ENCODE measurements around the gene ZBTB42.

Gene ZBTB42

DNA sequence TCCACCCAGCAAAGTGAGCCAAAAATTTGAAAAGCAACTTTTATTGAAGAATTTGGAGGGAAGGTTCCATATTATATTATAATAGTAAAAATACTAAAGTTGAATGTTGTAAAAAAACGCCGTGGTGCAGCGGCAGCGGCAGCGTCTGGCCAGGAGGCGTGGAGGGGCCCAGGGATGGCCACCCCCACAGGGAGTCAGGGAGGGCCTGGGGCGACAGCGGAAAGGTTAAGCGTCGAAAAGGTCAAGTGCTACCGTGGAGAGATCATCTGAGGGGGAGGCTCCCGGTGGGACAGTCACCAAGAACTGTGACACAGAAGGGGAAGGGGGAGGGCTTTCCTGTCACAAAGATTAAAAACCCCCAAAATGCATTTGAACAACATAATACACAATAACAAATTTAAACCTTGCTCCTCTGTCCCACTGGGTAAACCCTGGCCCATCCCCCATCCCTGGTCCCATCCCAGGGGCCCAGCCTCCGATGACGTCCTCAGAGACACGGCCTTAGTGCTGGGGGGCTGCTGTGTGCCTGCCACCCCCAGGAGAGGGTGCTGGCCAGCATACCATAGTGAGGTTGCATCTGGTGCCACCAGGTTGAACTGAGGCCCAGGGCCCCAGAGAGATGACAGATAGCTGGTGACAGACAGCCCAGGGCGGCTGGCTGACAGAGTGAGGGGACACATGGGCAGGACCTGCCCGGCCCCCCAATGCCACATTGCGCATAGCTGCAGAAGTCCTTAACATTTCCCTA is 31.4 kb upstream of the ZBTB42 start:
- DNase-seq (ENCODE audit: low read depth in 2 of 2): no peak

DNA sequence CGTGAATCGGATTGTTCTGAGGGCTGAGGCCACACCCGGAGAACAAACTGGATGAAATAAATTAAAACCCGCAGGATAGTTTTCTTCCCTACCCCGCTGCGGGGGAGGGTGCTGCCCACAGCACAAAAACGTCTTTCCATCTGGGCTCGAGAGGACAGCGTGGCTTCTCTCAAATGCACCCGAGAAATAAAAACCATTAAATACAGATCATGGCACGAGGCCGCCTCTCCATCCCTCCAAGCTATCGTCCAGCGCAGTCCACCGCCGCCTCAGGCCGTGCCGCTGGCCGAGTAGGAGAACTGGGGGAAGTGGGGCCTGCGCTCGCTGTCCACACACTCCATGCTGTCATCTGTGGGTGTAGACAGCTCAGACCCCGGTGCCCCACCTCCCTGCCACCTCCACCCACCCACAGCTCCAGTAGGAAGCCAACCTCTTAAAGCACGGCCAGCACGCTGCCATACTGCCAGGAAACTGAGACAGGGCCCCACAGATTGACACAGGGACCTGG is 30.8 kb upstream of the ZBTB42 start:
- no peak for DNase-seq (ENCODE audit: low read depth in 2 of 2)

- no peak for DNase-seq (ENCODE audit: low read depth in 2 of 2)
Observed at GRCh38 chr14:104770851-104771272, 30.0 kb upstream of the ZBTB42 start.

DNA sequence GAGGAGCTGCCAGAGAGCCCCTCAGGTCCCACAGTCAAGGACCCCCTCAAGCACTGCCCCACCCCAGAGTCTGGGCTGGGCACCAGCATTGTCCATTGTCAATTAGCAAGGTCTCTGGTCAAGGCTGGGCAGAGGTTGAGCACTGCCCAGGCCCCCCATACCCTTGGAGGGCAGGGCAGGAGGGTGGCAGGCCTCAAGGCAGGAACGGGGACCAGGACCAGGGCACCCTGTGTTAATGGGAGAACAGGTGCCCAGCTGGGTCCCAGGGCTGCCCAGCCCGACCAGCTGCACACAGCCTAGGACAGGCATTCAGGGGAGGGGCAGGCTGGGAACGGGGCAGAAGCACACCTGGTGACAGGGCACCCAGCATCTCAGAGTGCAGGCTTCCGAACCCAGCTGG is 29.5 kb upstream of the ZBTB42 start:
- no peak for DNase-seq (ENCODE audit: low read depth in 2 of 2)

GRCh38 chr14:104771918-104772706 is 28.8 kb upstream of the ZBTB42 start:
- DNase-seq (ENCODE audit: low read depth in 2 of 2): no peak

DNA sequence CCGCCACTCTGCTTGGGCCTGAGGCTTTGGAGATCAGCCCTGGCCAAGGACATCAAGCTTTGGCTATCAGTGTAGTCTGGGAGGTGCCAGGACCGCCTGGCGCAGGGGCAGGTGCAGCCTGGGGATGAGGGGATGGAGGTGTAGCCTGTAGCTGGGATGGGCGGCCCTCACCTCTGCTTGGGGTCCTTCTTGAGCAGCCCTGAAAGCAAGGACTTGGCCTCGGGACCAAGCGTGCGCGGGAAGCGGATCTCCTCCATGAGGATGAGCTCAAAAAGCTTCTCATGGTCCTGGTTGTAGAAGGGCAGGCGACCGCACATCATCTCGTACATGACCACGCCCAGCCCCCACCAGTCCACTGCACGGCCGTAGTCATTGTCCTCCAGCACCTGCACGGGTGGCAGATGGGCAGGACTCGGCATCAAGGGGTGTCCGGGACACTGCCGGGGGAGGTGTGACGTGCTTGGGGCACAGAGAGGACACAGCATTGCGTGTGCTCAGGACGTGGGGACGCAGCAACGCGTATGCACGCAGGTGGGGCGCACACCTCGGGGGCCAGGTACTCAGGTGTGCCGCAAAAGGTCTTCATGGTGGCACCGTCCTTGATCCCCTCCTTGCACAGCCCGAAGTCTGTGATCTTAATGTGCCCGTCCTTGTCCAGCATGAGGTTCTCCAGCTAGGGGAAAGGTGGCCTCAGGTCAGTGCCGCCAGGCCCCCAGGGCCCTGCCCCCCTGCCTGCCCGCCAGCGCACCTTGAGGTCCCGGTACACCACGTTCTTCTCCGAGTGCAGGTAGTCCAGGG is 28.0 kb upstream of the ZBTB42 start:
- no peak for DNase-seq (ENCODE audit: low read depth in 2 of 2)

GRCh38 chr14:104773505-104774452 is 27.1 kb upstream of the ZBTB42 start:
- no peak for DNase-seq (ENCODE audit: low read depth in 2 of 2)

- no peak for DNase-seq (ENCODE audit: low read depth in 2 of 2)
Observed at GRCh38 chr14:104774453-104775072, 26.3 kb upstream of the ZBTB42 start.

DNA sequence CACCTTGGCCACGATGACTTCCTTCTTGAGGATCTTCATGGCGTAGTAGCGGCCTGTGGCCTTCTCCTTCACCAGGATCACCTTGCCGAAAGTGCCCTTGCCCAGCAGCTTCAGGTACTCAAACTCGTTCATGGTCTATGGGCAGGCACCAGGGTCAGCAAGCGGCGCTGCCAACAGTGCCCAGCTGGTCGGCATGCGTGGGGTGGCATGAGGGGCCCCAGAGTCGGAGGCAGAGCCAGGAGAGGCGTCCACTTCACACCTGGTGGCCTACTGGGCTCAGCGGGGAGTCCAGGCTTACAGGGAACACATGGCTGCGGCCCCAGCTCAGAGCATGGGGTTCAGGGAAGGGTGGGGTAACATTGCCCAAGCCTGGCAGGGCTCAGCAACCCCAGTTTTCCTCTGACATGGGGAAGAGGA is 25.8 kb upstream of the ZBTB42 start:
- no peak for DNase-seq (ENCODE audit: low read depth in 2 of 2)

DNA sequence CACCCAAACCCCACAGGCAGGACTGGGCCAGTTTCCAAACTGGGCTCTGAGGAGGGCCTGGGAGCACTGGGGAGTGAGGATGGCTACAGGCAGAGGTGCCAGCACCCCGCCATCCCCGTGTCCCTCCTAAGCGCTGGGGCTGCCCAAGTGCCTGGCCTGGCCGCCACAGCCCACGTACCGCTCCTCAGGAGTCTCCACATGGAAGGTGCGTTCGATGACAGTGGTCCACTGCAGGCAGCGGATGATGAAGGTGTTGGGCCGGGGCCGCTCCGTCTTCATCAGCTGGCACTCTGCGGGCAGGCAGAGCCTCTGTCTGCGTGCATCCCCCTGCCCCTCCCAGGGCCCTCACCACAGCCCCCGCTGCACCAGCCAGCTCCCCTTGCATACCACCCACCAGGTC is 24.4 kb upstream of the ZBTB42 start:
- DNase-seq (ENCODE audit: low read depth in 2 of 2): no peak

GRCh38 chr14:104776961-104777807 is 23.7 kb upstream of the ZBTB42 start:
- DNase-seq (ENCODE audit: low read depth in 2 of 2): no peak

- DNase-seq (ENCODE audit: low read depth in 2 of 2): no peak
Observed at GRCh38 chr14:104777808-104778249, 23.1 kb upstream of the ZBTB42 start.

DNA sequence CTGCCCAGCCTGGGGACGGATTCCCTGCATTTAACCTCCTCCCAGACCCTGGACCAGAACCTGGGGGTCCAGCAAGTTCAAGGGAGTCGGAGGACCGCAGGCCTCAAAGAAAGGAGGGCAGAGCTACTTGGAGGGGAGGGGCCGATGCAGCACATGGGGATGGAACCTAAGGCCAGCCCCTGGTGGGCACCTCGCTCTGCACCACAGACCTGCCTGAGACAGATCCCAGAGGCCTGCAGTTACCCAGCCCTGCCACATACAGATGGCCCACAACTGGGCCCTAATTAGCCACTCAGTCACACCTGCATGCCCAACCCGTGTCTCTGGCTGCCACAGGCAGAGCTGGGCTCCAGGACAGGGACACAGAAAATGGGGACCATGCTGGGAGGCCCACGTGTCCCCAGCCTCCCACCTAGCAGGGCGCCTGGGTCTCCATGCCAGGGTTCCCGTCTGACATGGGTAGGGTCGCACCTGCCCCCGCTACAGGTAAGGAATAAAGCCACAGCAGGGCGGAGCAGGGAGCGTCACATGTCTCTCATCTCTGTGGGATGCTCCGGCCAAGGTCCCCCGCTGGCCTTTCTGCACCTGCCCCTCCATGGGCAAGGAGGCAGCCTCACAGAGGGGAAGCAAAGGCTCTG is 22.1 kb upstream of the ZBTB42 start:
- no peak for DNase-seq (ENCODE audit: low read depth in 2 of 2)

DNA sequence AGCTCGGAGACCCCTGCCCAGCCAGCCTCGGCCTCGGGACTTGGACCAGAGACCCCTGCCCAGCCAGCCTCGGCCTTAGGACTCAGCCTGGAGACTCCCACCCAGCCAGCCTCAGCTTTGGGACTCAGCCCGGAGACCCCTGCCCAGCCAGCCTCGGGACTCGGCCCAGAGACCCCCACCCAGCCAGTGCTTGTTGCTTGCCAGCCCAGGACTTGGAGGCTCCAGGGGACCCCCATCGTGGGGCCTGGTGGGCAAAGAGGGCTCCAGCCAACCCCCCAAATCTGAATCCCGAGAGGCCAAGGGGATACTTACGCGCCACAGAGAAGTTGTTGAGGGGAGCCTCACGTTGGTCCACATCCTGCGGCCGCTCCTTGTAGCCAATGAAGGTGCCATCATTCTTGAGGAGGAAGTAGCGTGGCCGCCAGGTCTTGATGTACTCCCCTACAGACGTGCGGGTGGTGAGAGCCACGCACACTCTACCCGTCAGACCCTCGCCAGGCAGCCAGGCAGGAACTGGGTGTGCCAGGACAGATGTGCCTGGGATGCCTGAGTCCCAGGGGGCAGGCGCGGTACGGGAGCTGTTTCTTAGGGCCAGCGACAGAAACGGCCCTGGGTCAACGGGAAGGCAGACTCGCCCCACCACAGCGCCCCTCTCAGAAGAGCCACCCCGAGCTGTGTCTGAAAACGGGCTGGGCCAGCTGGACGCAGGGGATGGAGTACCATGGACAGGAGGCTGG is 21.0 kb upstream of the ZBTB42 start:
- DNase-seq (ENCODE audit: low read depth in 2 of 2): no peak

GRCh38 chr14:104780513-104781030 is 20.3 kb upstream of the ZBTB42 start:
- no peak for DNase-seq (ENCODE audit: low read depth in 2 of 2)

DNA sequence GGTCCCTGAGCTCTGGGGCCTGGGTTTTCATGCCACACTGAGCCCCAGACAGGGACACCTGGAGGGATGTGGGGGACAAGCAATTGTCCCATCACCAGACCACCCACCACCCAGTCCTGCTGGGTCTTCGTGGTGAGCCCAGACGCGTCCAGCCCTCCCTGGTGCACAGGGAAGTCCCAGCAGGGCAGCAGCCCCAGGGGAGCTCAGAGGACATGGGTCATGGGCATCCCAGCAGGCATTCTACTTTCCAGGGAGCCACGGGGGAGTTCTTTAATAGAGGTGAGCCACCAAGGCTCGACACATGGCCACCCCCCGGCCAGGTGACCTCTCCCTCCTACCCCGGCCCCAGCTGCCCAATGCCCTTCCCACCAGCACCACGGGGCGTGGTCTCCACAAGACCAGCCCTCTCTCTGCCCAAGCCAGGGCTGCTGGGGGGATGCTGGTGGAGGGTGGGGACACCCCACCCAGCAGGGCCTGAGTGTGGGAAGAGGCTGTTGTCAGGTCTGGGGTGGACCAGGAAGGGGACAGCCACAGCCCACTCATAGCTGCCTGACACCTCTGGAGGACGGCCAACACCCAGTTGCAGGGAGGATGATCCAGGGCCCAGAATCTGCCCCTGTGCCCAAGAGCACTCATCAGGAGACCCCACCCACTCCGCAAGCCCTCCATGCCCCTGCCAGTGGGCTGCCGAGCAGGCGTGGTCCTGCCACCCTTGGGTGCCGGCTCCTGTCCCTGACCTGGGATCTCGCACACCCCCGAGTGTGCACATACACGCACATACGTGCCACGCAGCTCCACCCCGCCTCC is 19.4 kb upstream of the ZBTB42 start:
- no peak for DNase-seq (ENCODE audit: low read depth in 2 of 2)

DNA sequence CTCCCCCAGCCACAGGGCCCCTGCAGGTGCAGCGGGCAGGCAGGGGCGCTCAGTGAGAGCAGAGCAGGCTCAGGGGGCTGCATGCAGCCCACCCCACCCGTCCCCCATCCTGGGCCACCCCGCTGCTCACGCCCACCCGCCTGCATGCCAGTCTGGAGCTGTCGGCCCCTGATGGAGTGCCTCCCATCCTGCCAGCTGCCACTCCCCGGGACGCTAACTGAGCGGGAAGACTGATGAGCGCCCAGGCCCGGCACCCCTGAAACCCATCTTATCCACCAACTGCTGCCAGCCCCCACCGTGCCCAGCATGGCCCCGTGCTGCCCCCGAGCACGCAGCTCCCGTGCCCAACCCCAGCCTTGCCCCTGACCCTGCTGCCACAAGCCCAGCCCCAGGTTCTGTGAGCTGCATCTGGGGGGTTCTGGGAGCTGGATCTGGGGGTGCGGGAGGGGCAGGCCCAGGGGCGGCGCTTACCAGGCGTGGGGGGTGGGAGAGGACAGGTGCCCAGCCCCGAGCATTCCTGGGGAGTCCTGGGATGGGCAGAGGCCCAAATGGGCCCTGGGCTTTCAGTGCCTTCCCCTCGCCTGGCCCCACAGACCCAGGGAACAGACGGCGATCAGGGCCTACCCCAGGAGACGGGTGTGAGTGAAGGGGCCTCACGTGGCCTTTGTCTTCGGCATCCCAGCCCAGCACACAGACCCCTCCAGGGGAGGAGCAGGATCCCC is 18.7 kb upstream of the ZBTB42 start:
- DNase-seq (ENCODE audit: low read depth in 2 of 2): no peak
